NAMALWA (cell line): Measurements from ENCODE around the gene TMC3.
"Not testable (repeated sequence)": the region's sequence is repeated elsewhere in the genome, so short reads cannot be mapped to it uniquely, and the experiment has no call there.

Experiments
- DNase-seq: peaks from one replicate; pipeline ENCODE4 v3.0.0-alpha.2; 2015; ENCODE audit warnings: low spot score

The TMC3 gene

GRCh38 chr15:81384891-81385720 lies 11.1 kb upstream of the TMC3 start:
- no peak for DNase-seq

GRCh38 chr15:81381720-81382119 lies 7.7 kb upstream of the TMC3 start:
- DNase-seq, result no peak

GRCh38 chr15:81380668-81381067 lies 6.7 kb upstream of the TMC3 start:
- DNase-seq, result no peak

GRCh38 chr15:81380203-81380602 lies 6.2 kb upstream of the TMC3 start:
- no peak for DNase-seq

- DNase-seq, result no peak
Measured at GRCh38 chr15:81379269-81379668, 5.3 kb upstream of the TMC3 start.

- no peak for DNase-seq
Measured at GRCh38 chr15:81378443-81378842, 4.4 kb upstream of the TMC3 start.

GRCh38 chr15:81377871-81378270 lies 3.9 kb upstream of the TMC3 start:
- no peak for DNase-seq

- DNase-seq, result no peak
Measured at GRCh38 chr15:81376231-81376630, 2.2 kb upstream of the TMC3 start.

GRCh38 chr15:81375461-81375860 lies 1.4 kb upstream of the TMC3 start:
- no peak for DNase-seq

GRCh38 chr15:81373176-81373575 lies 837 bp downstream of the TMC3 start:
- no peak for DNase-seq

- DNase-seq, result no peak
Measured at GRCh38 chr15:81372575-81372974, 1.4 kb downstream of the TMC3 start.

GRCh38 chr15:81363718-81364500 lies 10.1 kb downstream of the TMC3 start:
- DNase-seq, result no peak

- DNase-seq, result no peak
Measured at GRCh38 chr15:81363276-81363675, 10.7 kb downstream of the TMC3 start.

GRCh38 chr15:81362790-81363189 lies 11.2 kb downstream of the TMC3 start:
- DNase-seq, result no peak

GRCh38 chr15:81361891-81362290 lies 12.1 kb downstream of the TMC3 start:
- no peak for DNase-seq

- DNase-seq, result no peak
Measured at GRCh38 chr15:81360491-81360890, 13.5 kb downstream of the TMC3 start.

GRCh38 chr15:81358248-81358647 lies 15.8 kb downstream of the TMC3 start:
- no peak for DNase-seq

- peak; percentile 46 for DNase-seq
Measured at GRCh38 chr15:81357180-81357686, 16.8 kb downstream of the TMC3 start.

- DNase-seq, result no peak
Measured at GRCh38 chr15:81356252-81356651, 17.8 kb downstream of the TMC3 start.

GRCh38 chr15:81351651-81352050 lies 22.4 kb downstream of the TMC3 start:
- no peak for DNase-seq

GRCh38 chr15:81349271-81349670 lies 24.7 kb downstream of the TMC3 start:
- no peak for DNase-seq

- DNase-seq, result not testable (repeated sequence)
Measured at GRCh38 chr15:81348691-81349090, 25.3 kb downstream of the TMC3 start.

GRCh38 chr15:81347910-81348309 lies 26.1 kb downstream of the TMC3 start:
- DNase-seq, result no peak
